Body of pancreas (tissue), 4 donors: ENCODE data around the gene KDM4B. TPM values are rescaled to one million over a fixed set of nuclear protein-coding genes. Genes with fewer than 3 reads are reported as not detected.

Source experiments
- ATAC-seq: fragments of 150-250 bp; one replicate; pipeline ENCODE4 v1.9.1; 2016
- DNase-seq, 4 donors: peaks; one replicate each; pipeline ENCODE4 v3.0.0-alpha.2; 2019
- H3K27ac ChIP-seq, 4 donors: fragments of 200-600 bp; sonication (generic); 1 replicate in 3 of 4; 2 replicates in 1 of 4; pipeline versions ENCODE4 v1.5.1 to v1.6.1; 2016 to 2019; ENCODE audit warnings: mild to moderate bottlenecking in 1 of 4, mixed read lengths in 1 of 4, moderate library complexity in 1 of 4
- H3K27me3 ChIP-seq, 2 donors: fragments of 200-600 bp; sonication (generic); one replicate each; pipeline ENCODE4 v1.6.0; 2016; ENCODE audit warnings: mild to moderate bottlenecking in 1 of 2
- H3K36me3 ChIP-seq, 2 donors: fragments of 200-600 bp; sonication (generic); replicated peaks in 1 of 2; 2 replicates each; pipeline ENCODE4 v1.5.1; 2016; ENCODE audit warnings: low read depth in 2 of 2; ENCODE audit not compliant: insufficient read depth in 1 of 2
- H3K4me1 ChIP-seq: fragments of 200-600 bp; sonication (generic); one replicate; pipeline ENCODE4 v1.6.0; 2016
- H3K4me3 ChIP-seq, 2 donors: fragments of 200-600 bp; sonication (generic); 1 replicate in 1 of 2; 2 replicates in 1 of 2; pipeline ENCODE4 v1.5.1; 2016 to 2019
- H3K9me3 ChIP-seq, 3 donors: fragments of 200-600 bp; sonication (generic); 1 replicate in 2 of 3; 2 replicates in 1 of 3; pipeline ENCODE4 v1.5.1; 2016
- POLR2A ChIP-seq, 3 donors: fragments of 450-650 bp; IDR thresholded peaks; one replicate each; pipeline ENCODE4 v1.6.1; 2016; ENCODE audit warnings: antibody characterized with exemption in 3 of 3, mild to moderate bottlenecking in 2 of 3
- WGBS, 2 donors: methylation state at CpG; one replicate each; pipeline ENCODE4 v1.1.5; 2017; 5-methylcytosine and 5-hydroxymethylcytosine counted together
- intact Hi-C: fragments of 100-400 bp; cut with DNase I; formaldehyde crosslinking; loops from one replicate; pipeline ENCODE4 v1.15.1; 2023
- total RNA-seq, 2 donors: library from RNA; depleted of rRNA; stranded (reverse); fragments of >200 nt; gene quantifications; one replicate each; pipeline ENCODE4 v1.1.0, GENCODE V29; 2016
- TF ChIP-seq, protein P1 (sequence below), 7 experiments: fragments of 450-650 bp in 4 of 7; fragments of 200-600 bp in 3 of 7; sonication (generic) in 3 of 7; IDR thresholded peaks; one replicate each; pipeline ENCODE4 v1.5.1; 2016 to 2019; ENCODE audit warnings: antibody characterized with exemption in 7 of 7

Gene KDM4B
- 10 to 100 TPM; 18.9 to 35.3 TPM for total RNA-seq

- peak; percentile 94 for ATAC-seq
- peaks cover 43% of the 10 kb centered on the region for H3K4me1 ChIP-seq
- H3K9me3 ChIP-seq, result no peaks in the 10 kb centered on the region
- intact Hi-C loops, result no loop called here
- H3K27ac ChIP-seq, result peak within 1 kb of the TSS; percentile 60 to 69 (median 69)
- H3K27me3 ChIP-seq, result no peaks in the 10 kb centered on the region
- H3K36me3 ChIP-seq, result no peaks in the 10 kb centered on the region
- H3K4me3 ChIP-seq, result peak within 1 kb of the TSS; percentile 8 to 41
- WGBS, 2 donors, result 0 to 1% methylated on average over 17 to 51 of the region's 96 CpGs
- TF ChIP-seq, protein P1, sequence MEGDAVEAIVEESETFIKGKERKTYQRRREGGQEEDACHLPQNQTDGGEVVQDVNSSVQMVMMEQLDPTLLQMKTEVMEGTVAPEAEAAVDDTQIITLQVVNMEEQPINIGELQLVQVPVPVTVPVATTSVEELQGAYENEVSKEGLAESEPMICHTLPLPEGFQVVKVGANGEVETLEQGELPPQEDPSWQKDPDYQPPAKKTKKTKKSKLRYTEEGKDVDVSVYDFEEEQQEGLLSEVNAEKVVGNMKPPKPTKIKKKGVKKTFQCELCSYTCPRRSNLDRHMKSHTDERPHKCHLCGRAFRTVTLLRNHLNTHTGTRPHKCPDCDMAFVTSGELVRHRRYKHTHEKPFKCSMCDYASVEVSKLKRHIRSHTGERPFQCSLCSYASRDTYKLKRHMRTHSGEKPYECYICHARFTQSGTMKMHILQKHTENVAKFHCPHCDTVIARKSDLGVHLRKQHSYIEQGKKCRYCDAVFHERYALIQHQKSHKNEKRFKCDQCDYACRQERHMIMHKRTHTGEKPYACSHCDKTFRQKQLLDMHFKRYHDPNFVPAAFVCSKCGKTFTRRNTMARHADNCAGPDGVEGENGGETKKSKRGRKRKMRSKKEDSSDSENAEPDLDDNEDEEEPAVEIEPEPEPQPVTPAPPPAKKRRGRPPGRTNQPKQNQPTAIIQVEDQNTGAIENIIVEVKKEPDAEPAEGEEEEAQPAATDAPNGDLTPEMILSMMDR (IDR thresholded peaks at IDR 0.05), result no peak
- TF ChIP-seq POLR2A (IDR thresholded peaks at IDR 0.05), result peak; percentile 78 to 84 (median 79)
- peak; percentile 99 to 100 (median 99) for DNase-seq
Measured at GRCh38 chr19:4968462-4969291, at the start of gene KDM4B. KDM4B (plus strand) TSS chr19:4969113; CDS start chr19:5032891, 63,778 bp downstream.

DNA sequence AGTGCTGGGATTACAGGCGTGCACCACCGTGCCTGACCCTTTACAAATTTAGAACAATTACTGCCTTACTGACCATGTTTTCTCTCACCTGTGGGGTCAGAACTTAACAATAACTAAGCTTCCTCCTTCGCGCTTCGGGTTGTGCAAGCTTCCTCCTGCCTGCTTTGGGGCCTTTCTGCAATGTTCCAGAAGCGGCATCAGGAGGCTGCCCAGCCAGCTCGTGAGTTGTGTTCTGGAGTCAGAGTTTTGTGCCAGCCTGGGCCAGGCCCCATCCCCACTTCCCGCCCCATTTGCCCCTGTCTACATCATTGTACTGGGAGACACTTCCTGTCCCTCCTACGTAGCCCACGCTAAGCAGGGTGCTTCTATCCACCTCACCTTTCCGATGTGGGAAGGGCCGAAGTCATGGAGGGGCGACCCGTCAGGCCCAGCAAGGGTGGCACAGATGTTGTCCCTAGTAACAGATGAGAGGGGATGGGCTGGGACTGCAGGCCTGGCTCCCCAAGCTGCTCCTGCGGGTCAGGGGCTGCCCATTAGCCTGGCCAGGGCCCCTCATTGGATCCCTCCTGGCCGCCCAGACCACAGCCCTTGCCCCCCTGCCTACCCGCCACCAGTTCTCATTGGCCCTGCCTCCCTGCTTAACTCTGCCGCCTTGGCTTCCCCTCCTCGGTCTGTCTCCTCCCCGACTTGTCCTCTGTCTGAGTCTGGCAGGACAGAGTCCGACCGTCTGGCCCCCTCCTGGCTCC lies 46.2 kb upstream of the KDM4B start:
- no peak for ATAC-seq
- Histone ChIP-seq H3K36me3 (no peaks in the 10 kb centered on the region), H3K27ac (no peak overlapping the region), H3K4me1 (no peaks in the 10 kb centered on the region), H3K27me3 (no peaks in the 10 kb centered on the region), H3K9me3 (no peaks in the 10 kb centered on the region), H3K4me3 (no peak overlapping the region)
- intact Hi-C loops, result no loop called here
- 84 to 96% methylated on average over 18 to 20 of the region's 22 CpGs for WGBS, 2 donors
- TF ChIP-seq, protein P1 (IDR thresholded peaks at IDR 0.05), result no peak
- TF ChIP-seq POLR2A (IDR thresholded peaks at IDR 0.05), result no peak
- no peak for DNase-seq

- Histone ChIP-seq H3K9me3 (no peaks in the 10 kb centered on the region), H3K27me3 (no peaks in the 10 kb centered on the region), H3K4me3 (no peak overlapping the region), H3K36me3 (no peaks in the 10 kb centered on the region), H3K4me1 (no peaks in the 10 kb centered on the region), H3K27ac (no peak overlapping the region)
- TF ChIP-seq, protein P1 (IDR thresholded peaks at IDR 0.05), result no peak
- no peak for TF ChIP-seq POLR2A (IDR thresholded peaks at IDR 0.05)
- WGBS, 2 donors, result 90 to 97% methylated on average over 7 to 20 of the region's 21 CpGs
- DNase-seq (no peak), ATAC-seq (no peak)
- intact Hi-C loops, result no loop called here
Measured at GRCh38 chr19:4923276-4923747, 45.6 kb upstream of the KDM4B start.

DNA sequence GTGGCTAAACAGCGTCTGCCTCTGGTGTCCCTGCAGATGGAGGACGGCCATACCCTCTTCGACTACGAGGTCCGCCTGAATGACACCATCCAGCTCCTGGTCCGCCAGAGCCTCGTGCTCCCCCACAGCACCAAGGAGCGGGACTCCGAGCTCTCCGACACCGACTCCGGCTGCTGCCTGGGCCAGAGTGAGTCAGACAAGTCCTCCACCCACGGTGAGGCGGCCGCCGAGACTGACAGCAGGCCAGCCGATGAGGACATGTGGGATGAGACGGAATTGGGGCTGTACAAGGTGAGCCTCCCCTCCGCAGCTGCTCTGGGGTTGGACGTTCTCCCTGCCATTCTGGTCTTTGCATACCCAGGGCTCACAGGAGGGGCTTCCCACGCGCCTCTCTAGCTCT lies 39.7 kb upstream of the KDM4B start:
- Histone ChIP-seq H3K36me3 (no peaks in the 10 kb centered on the region), H3K4me1 (no peaks in the 10 kb centered on the region), H3K9me3 (no peaks in the 10 kb centered on the region), H3K4me3 (no peak overlapping the region), H3K27me3 (no peaks in the 10 kb centered on the region), H3K27ac (no peak overlapping the region)
- ATAC-seq (no peak), DNase-seq (no peak)
- intact Hi-C loops, result no loop called here
- WGBS, 2 donors, result 92 to 96% methylated on average over 5 to 22 of the region's 22 CpGs
- TF ChIP-seq, protein P1 (IDR thresholded peaks at IDR 0.05), result no peak
- TF ChIP-seq POLR2A (IDR thresholded peaks at IDR 0.05), result no peak
